NCI-H128 (cell line): ENCODE measurements around the gene B4GALNT1.
"Not testable (repeated sequence)": the region's sequence is repeated elsewhere in the genome, so short reads cannot be mapped to it uniquely, and the experiment has no call there.

ENCODE experiments used
- DNase-seq: peaks from one replicate; lab custom pipeline; 2025; ENCODE audit not compliant: unreplicated experiment; lab: John Stamatoyannopoulos, UW

B4GALNT1 gene

GRCh38 chr12:57638096-57638495, 5.1 kb upstream of the B4GALNT1 start:
- DNase-seq, result no peak

DNA sequence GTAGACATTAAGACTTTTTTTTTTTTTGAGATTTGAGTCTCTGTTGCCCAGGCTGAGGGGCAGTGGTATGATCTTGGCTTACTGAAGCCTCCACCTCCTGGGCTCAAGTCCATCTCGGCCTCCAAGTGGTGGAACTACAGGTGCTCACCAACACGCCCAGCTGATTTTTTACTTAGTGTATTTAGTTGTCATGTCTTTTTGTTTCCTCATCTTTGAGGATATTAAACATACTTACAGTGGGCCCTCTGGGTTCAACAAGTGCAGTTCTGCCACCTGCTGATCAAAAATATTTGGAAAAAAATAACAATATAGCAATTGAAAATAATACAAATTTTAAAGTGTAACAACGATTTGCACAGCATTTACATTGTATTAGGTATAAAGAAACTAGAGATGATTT, 4.4 kb upstream of the B4GALNT1 start:
- no peak for DNase-seq

GRCh38 chr12:57636731-57637130, 3.7 kb upstream of the B4GALNT1 start:
- DNase-seq, result not testable (repeated sequence)

DNA sequence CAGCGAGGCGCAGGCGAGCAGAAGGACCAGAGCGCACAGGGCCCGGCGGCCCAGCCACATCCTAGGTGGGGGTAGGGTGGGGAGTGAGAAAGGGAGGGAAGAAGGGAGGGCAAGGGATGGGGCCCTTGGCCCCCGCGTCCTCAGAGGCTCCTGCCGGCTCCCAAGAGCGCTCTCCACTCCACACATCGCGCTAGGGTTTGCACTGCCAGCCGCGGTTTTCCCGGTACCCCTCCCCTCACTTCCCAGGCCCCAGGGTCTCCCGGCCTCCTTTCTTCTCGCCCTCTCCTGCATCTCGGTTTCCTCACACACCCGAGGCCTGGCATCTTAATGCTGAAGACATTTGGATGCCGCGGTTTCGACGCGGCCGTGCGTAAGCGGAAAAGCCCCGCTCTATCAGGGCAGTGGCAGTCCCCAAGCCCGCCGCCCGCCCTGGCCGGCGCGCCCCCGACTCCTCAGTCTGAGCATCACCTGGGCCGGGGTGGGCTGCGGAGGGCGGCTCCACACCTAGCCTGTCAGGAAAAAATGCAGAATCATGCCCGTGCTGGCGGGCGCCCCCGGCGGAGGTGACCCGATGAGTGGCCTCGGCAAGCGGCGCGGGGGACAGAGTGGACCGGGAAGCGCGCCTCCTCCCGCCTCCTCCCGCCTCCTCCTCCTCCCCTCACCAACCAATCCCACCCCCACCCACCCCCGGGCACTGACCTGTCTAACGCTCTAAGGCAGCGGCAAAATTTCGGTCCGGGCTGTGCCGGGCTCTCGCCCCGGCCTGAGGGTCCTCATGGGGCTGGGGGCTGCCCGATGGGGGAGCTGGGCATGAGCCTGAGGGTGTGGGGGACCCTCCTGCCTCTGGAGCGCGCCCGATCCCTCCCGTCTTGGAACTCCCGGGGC, 686 bp downstream of the B4GALNT1 start:
- no peak for DNase-seq

DNA sequence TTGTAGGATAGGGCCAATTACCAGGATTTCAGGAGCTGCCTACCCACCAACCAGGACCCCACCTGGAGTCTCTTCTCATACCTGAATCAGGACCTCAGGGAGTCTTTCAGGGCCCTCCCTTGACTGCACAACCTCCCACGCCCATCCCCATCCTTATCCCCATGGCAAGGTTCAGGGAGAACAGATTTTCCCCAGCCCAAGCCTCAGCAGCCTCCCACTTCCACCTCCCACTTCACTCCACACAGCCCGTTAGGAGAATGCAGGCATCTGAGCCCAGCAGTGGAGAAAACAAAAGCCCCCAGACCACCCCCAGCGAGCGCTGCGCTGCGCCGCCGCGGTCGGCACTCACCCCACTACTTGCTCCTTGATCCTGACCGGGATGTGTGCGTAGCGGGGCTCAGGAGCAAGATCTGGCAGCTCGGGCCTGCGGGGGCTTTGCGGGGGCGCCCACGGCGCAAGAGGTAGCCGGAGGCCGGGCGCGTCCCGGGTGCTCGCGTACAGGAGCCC, 1.4 kb downstream of the B4GALNT1 start:
- no peak for DNase-seq

DNA sequence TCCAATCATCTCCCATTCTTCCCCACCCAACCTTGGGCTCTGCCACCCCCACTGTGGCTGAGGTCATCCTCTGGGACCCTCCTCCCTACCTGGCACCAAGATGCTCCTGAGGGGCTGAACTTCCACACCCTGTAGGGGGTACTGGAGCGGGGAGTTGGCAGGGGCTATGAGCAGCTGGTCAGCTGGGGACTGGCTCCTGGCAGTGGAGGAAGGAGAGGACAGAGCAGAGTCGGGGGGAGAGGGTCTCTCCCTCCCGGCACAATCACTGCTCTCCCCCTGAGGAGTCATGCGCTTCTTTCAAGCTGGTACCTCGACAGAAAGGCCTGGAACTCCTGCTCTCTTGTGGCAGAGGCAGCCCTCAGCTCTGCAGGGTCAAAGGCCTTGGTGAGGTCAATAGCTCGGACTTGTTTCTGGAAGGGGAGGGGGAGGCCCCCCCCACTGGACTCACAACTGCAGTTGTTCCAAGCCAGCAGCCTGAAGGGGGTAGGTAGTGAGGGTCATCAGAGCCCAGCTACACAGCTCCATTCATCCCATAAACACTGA, 2.0 kb downstream of the B4GALNT1 start:
- no peak for DNase-seq

GRCh38 chr12:57629897-57630471, 3.0 kb downstream of the B4GALNT1 start:
- DNase-seq, result no peak

- DNase-seq, result no peak
Observed at GRCh38 chr12:57628280-57629191, 4.5 kb downstream of the B4GALNT1 start.

GRCh38 chr12:57627501-57628279, 5.3 kb downstream of the B4GALNT1 start:
- DNase-seq, result no peak

DNA sequence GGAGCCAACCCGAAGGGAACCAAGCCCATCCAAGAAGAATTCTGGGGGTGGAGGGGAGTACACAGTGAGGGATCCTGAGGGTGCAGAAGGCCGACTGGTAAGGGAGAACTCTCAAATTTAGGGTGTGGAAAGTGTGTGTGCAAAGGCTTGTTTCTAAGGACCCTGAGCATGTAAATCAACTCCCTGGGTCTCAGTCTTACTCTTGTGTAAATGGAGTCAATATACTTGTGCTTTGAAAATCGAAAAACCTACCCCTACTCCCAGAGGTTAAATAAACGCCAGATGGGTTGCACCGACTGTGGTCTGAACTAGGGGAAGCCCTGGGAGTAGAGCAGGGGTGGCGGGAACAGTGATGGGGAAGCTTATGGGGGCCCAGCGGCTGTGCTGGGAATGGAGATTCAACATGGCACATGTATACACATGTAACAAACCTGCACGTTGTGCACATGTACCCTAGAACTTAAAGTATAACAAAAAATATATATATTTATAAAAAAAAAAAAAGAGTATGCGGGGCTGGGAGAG, 6.0 kb downstream of the B4GALNT1 start:
- no peak for DNase-seq

GRCh38 chr12:57626111-57626920, 6.7 kb downstream of the B4GALNT1 start:
- DNase-seq, result no peak

GRCh38 chr12:57625261-57626032, 7.6 kb downstream of the B4GALNT1 start:
- no peak for DNase-seq

- no peak for DNase-seq
Observed at GRCh38 chr12:57624441-57625220, 8.4 kb downstream of the B4GALNT1 start.

DNA sequence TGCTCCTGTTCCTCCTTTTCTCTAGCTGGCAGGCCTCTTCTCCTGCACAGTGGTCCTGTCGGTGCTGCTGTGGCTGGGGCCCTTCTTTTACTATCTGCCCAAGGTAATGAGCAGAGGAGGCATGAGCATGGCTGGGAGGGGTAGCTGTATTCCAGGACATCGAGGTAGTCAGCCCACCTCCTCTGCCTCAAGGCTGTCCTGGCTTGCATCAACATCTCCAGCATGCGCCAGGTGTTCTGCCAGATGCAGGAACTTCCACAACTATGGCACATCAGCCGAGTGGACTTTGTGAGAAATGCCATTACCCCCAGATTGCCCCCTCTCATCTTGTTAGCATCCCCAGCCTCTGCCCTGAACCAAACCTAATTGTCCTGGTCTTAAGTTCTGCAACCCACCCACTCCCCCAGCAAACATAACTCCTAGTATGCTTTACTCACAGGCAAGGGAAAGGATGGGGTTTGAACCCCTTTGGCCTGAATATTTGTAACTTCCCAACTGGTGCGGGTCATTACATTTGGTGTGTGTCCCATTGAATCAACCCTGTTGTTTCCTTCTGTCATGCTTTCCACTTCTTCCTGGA, 9.1 kb downstream of the B4GALNT1 start:
- DNase-seq, result no peak

DNA sequence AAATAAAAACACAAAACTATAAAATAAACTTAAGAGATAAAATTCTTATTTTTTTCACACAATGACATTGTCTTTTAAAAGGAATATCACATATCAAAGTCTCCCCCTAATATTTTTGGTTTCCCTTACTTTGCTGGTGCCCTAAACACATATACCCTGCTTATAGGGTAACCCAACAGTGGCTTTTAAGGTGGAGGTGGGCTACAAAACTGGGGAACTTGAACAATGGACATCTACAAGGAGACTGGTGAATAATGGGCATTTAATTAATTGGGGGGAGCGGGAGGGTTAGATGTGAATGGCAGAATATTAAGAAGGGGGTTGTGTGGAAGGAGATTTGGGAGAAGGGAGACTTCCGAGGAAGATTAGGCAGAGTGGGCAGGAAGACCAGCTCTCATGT, 9.6 kb downstream of the B4GALNT1 start:
- DNase-seq, result no peak

DNA sequence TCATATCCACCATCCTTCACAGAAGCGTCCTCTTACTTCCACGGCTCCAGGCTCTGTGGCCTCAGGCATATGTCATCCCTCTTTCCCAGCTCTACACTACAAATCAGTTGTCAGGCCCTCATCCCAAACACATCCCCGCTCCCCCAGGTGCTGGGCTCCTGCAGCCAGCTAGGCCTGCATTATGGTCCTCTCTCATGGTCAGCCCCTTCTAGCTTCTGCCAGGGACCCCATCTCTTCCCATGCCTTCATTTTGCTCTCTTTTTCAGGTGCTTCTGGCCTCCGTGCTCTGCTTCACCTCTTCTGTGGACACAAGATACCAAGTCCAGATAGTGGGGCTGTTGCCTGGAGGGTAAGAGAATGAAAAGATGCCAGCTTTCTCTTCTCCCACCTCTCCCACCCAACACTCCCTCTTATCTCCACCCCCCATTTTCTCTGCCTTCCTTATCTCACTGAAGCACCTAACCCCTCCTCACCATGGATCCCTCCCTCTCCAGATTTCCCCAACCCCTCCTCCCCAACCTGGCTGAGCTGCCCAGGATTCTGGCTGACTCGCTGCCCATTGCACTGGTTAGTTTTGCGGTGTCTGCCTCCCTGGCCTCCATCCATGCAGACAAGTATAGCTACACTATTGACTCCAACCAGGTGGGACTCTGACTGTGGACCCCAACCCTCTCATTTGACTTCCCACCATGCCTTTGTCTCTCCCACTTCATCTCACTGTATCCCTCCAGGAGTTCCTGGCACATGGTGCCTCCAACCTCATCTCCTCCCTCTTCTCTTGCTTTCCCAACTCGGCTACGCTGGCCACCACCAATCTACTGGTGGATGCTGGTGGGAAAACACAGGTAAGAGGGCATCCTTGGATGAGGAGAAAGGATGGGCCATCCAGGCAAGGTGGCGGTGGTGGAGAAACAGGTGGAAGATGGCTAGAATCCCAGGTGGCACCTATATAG, 10.4 kb downstream of the B4GALNT1 start:
- DNase-seq, result no peak
